Ureter (tissue), 1 donor: ENCODE data around the gene EREG. TPM values are rescaled to one million over a fixed set of nuclear protein-coding genes. Genes with fewer than 3 reads are reported as not detected.

ENCODE experiments used
- DNase-seq: peaks from one replicate; pipeline ENCODE4 v3.0.0-alpha.2; 2020; ENCODE audit warnings: low spot score
- total RNA-seq: library from RNA; stranded (reverse); gene quantifications from one replicate; pipeline ENCODE4 v1.2.4, GENCODE V29; 2023
- donor health status: DM: yes; HTN: yes; CAD: no.

Gene EREG
- total RNA-seq, 1 donor from 2014 or later: 0.65 TPM

DNA sequence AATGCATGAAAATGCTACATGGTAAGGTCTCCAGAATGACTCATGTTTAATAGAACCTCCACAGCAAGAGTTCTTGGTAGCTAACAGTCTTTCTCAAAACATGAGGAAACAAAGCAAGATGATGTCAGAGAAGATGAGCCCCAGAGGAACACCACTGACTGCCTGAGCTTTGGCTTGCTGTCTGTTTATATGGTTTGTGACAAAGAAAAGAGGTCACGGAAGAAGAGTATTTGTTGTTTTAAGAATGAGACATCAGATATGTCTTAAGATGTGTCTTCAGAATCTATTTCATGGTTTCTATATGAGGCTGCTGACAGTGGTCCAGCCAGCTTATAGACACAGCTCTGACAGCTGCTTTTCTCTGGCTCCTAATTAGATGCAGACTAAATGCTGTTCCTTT lies 61.2 kb downstream of the EREG start:
- no peak for DNase-seq

DNA sequence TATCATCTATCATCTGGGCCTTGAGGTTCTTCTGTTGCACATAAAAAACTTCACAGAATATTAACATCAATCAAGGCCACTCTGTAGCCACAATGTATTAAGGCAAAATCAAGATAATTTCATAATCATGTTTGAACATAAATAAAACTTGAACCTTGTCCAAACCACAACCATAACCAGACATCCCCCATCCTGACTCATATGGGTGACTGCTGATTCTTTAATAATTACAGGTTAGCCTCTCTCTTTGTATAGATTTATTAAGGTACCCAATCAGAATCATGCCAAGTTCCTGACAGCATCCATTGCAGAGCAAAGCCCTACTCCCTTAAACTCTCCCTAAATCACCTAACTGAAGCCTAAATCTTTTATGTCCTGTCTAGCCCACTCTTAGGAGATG lies 63.3 kb downstream of the EREG start:
- DNase-seq: no peak

DNA sequence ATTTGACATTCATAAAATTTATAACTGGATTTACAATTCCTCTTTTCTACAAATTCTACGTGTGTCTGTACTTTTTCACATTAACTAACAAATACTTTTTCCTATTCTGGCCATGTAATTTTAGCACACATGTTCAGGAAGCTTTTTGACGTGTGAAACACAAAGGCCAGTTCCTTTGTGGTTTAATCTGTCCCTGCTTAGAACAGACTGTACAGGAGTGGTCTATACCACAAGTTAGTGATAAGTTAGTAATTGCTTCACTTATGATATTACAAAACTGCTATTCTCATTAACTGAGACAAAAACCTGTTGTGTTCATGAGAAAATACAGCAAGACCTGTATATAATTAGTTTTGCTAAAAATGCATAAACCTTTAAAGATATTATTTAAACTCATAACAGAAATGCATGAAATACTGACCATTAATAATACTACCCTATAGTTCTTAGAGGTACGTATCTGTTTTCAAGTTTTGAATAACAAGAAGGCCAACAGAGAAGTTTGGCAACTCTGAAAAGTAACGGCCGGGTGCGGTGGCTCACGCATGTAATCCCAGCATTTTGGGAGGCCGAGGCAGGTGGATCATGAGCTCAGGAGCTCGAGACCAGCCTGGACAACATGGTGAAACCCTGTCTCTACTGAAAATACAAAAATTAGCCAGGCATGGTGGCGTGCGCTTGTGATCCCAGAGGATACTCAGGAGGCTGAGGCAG lies 66.3 kb downstream of the EREG start:
- DNase-seq: no peak

DNA sequence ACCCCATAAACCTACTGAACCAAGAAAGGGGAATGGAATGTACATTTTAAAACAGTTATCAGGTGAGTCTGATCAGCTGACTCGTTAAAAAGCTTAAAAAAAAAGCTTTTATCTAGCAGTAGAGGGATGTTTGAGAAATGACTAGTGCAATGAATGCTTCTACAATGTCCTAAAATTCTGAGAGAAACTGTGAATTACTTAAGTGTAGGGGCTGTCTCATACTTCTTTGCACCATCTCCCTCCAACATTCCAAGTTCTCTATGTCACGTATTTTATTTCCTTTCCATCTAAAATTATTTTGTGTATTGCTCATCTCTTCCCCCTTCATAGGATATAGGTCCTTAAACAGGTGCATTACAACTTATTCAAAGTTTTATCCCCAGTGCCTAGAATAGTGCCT lies 68.1 kb downstream of the EREG start:
- no peak for DNase-seq

DNA sequence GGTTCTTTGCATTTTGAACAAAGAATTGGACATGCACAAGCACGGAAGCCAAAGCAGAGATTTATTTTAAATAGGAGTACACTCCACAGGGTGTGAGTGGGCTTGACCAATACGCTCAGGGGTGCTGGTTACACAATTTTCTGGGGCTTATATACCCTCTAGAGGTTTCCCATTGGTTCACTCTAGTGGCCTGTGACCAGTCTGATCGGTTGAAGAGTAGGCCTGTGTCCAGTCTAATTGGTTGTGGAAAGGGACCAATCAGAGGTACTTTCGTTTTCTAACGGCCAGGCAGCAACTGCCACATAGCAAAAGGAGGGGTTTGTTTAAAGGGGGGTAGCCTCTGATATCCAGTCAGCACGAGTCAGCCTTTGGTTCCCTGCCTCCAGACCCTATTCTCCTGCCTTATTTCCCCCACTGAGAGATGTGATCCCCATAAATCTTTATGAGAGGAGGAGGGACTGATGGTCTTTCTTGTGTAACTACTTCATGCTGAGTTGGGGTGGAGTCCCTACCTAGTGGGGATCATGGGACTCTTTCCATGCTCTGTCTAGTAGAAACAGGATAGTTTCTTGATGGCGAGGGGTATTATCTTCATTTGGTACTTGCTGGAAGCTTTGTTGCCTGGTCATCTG lies 68.7 kb downstream of the EREG start:
- no peak for DNase-seq

DNA sequence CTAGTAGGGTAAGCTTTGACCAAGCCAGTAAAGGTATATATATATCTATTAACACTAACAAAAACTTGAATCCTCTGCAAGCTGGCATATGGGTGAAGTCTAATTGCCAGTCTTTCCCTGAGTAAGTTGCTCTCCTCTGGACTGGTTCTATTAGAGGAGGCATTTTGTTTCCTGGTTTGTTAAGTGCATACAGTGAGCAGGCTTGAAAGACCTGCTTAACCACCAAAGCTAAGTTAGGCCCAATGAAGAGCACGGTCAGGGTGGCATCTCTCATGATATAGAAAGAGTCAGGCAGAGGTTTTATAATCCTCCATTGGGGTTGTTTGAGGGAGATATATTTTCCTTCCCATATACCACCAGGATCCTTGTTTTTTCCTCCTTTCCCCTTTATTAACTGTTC lies 70.4 kb downstream of the EREG start:
- DNase-seq: no peak

DNA sequence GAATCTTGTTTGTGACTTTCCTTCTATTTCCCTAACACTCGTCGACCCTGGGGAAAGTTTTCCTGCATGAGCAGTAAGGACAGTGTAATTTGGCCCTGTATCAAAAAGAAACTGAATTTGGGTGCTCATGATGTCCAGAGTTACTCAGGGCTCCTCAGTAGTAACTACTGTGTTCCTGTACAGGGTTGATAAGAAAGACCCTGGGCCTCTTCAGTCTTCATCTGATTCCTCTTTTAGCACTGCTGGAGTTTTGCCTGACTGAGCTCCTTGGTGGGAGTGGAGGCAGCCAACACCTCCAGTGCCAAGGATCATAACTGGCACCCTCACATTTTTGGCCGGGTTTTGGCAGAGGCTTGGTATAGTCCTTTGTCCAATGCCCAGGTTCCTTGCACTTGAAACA lies 72.9 kb downstream of the EREG start:
- no peak for DNase-seq

Other genes starting within 250 kb of the EREG start
- 15.9 TPM for gene MTHFD2L, start 207.0 kb upstream of the EREG start, total RNA-seq
- gene EPGN, start 56.7 kb upstream of the EREG start, total RNA-seq: 0.96 TPM
- 7.4 TPM for gene AREG, start 80.0 kb downstream of the EREG start, total RNA-seq